Measurements from ENCODE around the gene RUNX1. TPM values are rescaled to one million over a fixed set of nuclear protein-coding genes. Genes with fewer than 3 reads are reported as not detected.

Gene RUNX1
- total RNA-seq, 2 donors from 2014 or later: 21.3 to 23.0 TPM

- Histone ChIP-seq H3K27ac (no peak overlapping the region), H3K9ac (ENCODE audit: low read depth in 2 of 2, low read length in 2 of 2) (no peak overlapping the region), H3K27me3 (no peaks in the 10 kb centered on the region), H3K36me3 (no peaks in the 10 kb centered on the region), H3K4me1 (no peaks in the 10 kb centered on the region), H3K4me3 (no peak overlapping the region), H3K9me3 (no peaks in the 10 kb centered on the region)
- no peak for DNase-seq
- intact Hi-C loops (cut with DNase I): no loop called here
- TF ChIP-seq CTCF (IDR thresholded peaks at IDR 0.05): no peak
Observed at GRCh38 chr21:34779860-34780259, 269.2 kb downstream of the RUNX1 start.

GRCh38 chr21:34775793-34776192 is 273.3 kb downstream of the RUNX1 start:
- H3K4me1 ChIP-seq: no peaks in the 10 kb centered on the region
- DNase-seq: no peak
- TF ChIP-seq CTCF (IDR thresholded peaks at IDR 0.05): no peak
- no peaks in the 10 kb centered on the region for H3K36me3 ChIP-seq
- no peak overlapping the region for H3K27ac ChIP-seq
- intact Hi-C loops (cut with DNase I): no loop called here
- H3K4me3 ChIP-seq: no peak overlapping the region
- H3K9ac ChIP-seq (ENCODE audit: low read depth in 2 of 2, low read length in 2 of 2): no peak overlapping the region
- no peaks in the 10 kb centered on the region for H3K27me3 ChIP-seq
- H3K9me3 ChIP-seq: no peaks in the 10 kb centered on the region

- Histone ChIP-seq H3K4me1 (no peaks in the 10 kb centered on the region), H3K9ac (ENCODE audit: low read depth in 2 of 2, low read length in 2 of 2) (no peak overlapping the region), H3K27me3 (no peaks in the 10 kb centered on the region), H3K4me3 (no peak overlapping the region), H3K9me3 (no peaks in the 10 kb centered on the region), H3K27ac (no peak overlapping the region), H3K36me3 (no peaks in the 10 kb centered on the region)
- intact Hi-C loops (cut with DNase I): no loop called here
- no peak for TF ChIP-seq CTCF (IDR thresholded peaks at IDR 0.05)
- DNase-seq: no peak
Observed at GRCh38 chr21:34774750-34775149, 274.4 kb downstream of the RUNX1 start.

- Histone ChIP-seq H3K9ac (ENCODE audit: low read depth in 2 of 2, low read length in 2 of 2) (no peak overlapping the region), H3K27ac (no peak overlapping the region), H3K27me3 (no peaks in the 10 kb centered on the region), H3K36me3 (no peaks in the 10 kb centered on the region), H3K4me1 (no peaks in the 10 kb centered on the region), H3K9me3 (no peaks in the 10 kb centered on the region), H3K4me3 (no peak overlapping the region)
- intact Hi-C loops (cut with DNase I): no loop called here
- DNase-seq: no peak
- TF ChIP-seq CTCF (IDR thresholded peaks at IDR 0.05): no peak
Observed at GRCh38 chr21:34771512-34772028, 277.5 kb downstream of the RUNX1 start.

- Histone ChIP-seq H3K4me3 (no peak overlapping the region), H3K4me1 (no peaks in the 10 kb centered on the region), H3K9me3 (no peaks in the 10 kb centered on the region), H3K27ac (no peak overlapping the region), H3K9ac (ENCODE audit: low read depth in 2 of 2, low read length in 2 of 2) (no peak overlapping the region), H3K36me3 (no peaks in the 10 kb centered on the region), H3K27me3 (no peaks in the 10 kb centered on the region)
- TF ChIP-seq CTCF (IDR thresholded peaks at IDR 0.05): no peak
- DNase-seq: no peak
- intact Hi-C loops (cut with DNase I): no loop called here
Observed at GRCh38 chr21:34770576-34770975, 278.5 kb downstream of the RUNX1 start.
